Keratinocyte (primary cell): ENCODE measurements around the gene EXD3. TPM values are rescaled to one million over a fixed set of nuclear protein-coding genes. Genes with fewer than 3 reads are reported as not detected.

ENCODE experiments used
- DNase-seq: peaks from one replicate; pipeline ENCODE4 v3.0.0-alpha.2; 2011; ENCODE audit warnings: low read depth, missing footprints, low spot score
- FAIRE-seq: peaks from 2 replicates; lab custom pipeline; 2011; peaks lifted over from hg19 to GRCh38; lab: Jason Lieb, UNC
- H2AFZ ChIP-seq: 2 replicates; pipeline ENCODE4 v1.6.0; 2012; ENCODE audit warnings: low read length, control low read depth, inconsistent platforms; ENCODE audit not compliant: control insufficient read depth
- H3K27ac ChIP-seq: 2 replicates; pipeline ENCODE4 v1.5.1; 2011; ENCODE audit warnings: low read length; ENCODE audit not compliant: control insufficient read depth, insufficient read depth
- H3K27me3 ChIP-seq: 3 replicates; pipeline ENCODE4 v1.6.0; 2011; ENCODE audit warnings: low read length; ENCODE audit not compliant: control insufficient read depth, insufficient read depth; ENCODE audit errors: extremely low read depth
- H3K36me3 ChIP-seq, 2 experiments: 2 replicates in 1 of 2; 3 replicates in 1 of 2; pipeline ENCODE4 v1.5.1; 2011; ENCODE audit warnings: low read length in 2 of 2, mild to moderate bottlenecking in 1 of 2; ENCODE audit not compliant: control insufficient read depth in 2 of 2, insufficient read depth in 2 of 2; ENCODE audit errors: extremely low read depth in 1 of 2
- H3K4me1 ChIP-seq: 3 replicates; pipeline ENCODE4 v1.5.1; 2011; ENCODE audit warnings: low read length; ENCODE audit not compliant: control insufficient read depth, insufficient read depth; ENCODE audit errors: extremely low read depth
- H3K4me2 ChIP-seq: 3 replicates; pipeline ENCODE4 v1.6.0; 2011; ENCODE audit warnings: low read depth, low read length; ENCODE audit not compliant: control insufficient read depth, insufficient read depth; ENCODE audit errors: extremely low read depth
- H3K4me3 ChIP-seq, 3 experiments: fragments of 200-600 bp in 1 of 3; sonication (generic) in 1 of 3; 2 replicates in 2 of 3; 3 replicates in 1 of 3; pipeline ENCODE4 v1.5.1; 2011 to 2016; ENCODE audit warnings: low read length in 3 of 3, mild to moderate bottlenecking in 3 of 3, control low read depth in 2 of 3, inconsistent platforms in 1 of 3, low read depth in 1 of 3, mixed read lengths in 1 of 3, mixed run types in 1 of 3, moderate library complexity in 1 of 3; ENCODE audit not compliant: control insufficient read depth in 2 of 3, insufficient read depth in 2 of 3; ENCODE audit errors: extremely low read depth in 1 of 3
- H3K79me2 ChIP-seq: 2 replicates; pipeline ENCODE4 v1.6.0; 2012; ENCODE audit warnings: low read length; ENCODE audit not compliant: control insufficient read depth, insufficient read depth
- H3K9ac ChIP-seq: 3 replicates; pipeline ENCODE4 v1.6.0; 2011; ENCODE audit warnings: low read length; ENCODE audit not compliant: control insufficient read depth, insufficient read depth; ENCODE audit errors: extremely low read depth
- H3K9me1 ChIP-seq: 3 replicates; pipeline ENCODE4 v1.6.0; 2011; ENCODE audit warnings: low read length; ENCODE audit not compliant: control insufficient read depth, insufficient read depth; ENCODE audit errors: extremely low read depth
- H3K9me3 ChIP-seq: 2 replicates; pipeline ENCODE4 v1.5.1; 2012; ENCODE audit warnings: low read depth, low read length; ENCODE audit not compliant: control insufficient read depth
- H4K20me1 ChIP-seq: 3 replicates; pipeline ENCODE4 v1.6.0; 2011; ENCODE audit warnings: low read length; ENCODE audit not compliant: control insufficient read depth, insufficient read depth; ENCODE audit errors: extremely low read depth
- CTCF ChIP-seq, 3 experiments: IDR thresholded peaks in 1 of 3; conservative IDR thresholded peaks in 1 of 3; optimal IDR thresholded peaks in 1 of 3; 2 replicates in 2 of 3; 3 replicates in 1 of 3; pipeline versions ENCODE3 to v1.5.1; 2011; ENCODE audit warnings: low read length in 3 of 3, mild to moderate bottlenecking in 3 of 3, moderate library complexity in 2 of 3, control low read depth in 1 of 3, inconsistent platforms in 1 of 3; ENCODE audit not compliant: insufficient read depth in 2 of 3; ENCODE audit errors: extremely low read depth in 1 of 3
- EZH2 ChIP-seq: IDR thresholded peaks from one replicate; pipeline ENCODE4 v1.6.1; 2012; ENCODE audit warnings: inconsistent platforms, mild to moderate bottlenecking, low read length, moderate library complexity
- dilution Hi-C: fragments of 300-500 bp; cut with MboI; formaldehyde crosslinking; loops from one replicate; pipeline ENCODE4 v1.7.0; 2020; ENCODE audit warnings: low sequenced_read_pairs; ENCODE audit not compliant: extremely low pct_ligation_motif_present
- polyA plus RNA-seq, 5 experiments: library from polyadenylated mRNA; depleted of rRNA in 3 of 5; stranded (reverse) in 3 of 5; stranded (forward) in 1 of 5; unstranded in 1 of 5; fragments of >200 nt; gene quantifications; 1 replicate in 1 of 5; 2 replicates in 3 of 5; 3 replicates in 1 of 5; pipeline versions ENCODE4 v1.2.1 to v1.2.3, GENCODE V29; 2011 to 2012; ENCODE audit warnings: missing spikeins in 2 of 5, low read depth in 1 of 5, low replicate concordance in 1 of 5

Gene EXD3
- polyA plus RNA-seq, 1 donor (not counting 4 experiments of a cell fraction or from before 2014, with no cell fraction given): 1.5 TPM

GRCh38 chr9:137448602-137448962 is 25.6 kb upstream of the EXD3 start:
- Histone ChIP-seq H3K36me3 (peaks cover 8 to 14% of the 10 kb centered on the region in 2 experiments), H3K27me3 (no peaks in the 10 kb centered on the region), H4K20me1 (peaks cover 5% of the 10 kb centered on the region), H3K4me2 (no peak overlapping the region), H3K9me3 (no peaks in the 10 kb centered on the region), H3K9ac (no peak overlapping the region), H3K4me1 (peaks cover 13% of the 10 kb centered on the region), H3K9me1 (no peaks in the 10 kb centered on the region), H3K79me2 (no peaks in the 10 kb centered on the region), H3K4me3 (no peak overlapping the region), H2AFZ (no peak overlapping the region), H3K27ac (no peak overlapping the region)
- TF ChIP-seq CTCF (optimal IDR thresholded peaks at IDR 0.05 in 1 of 3, IDR thresholded peaks at IDR 0.05 in 1 of 3, conservative IDR thresholded peaks at IDR 0.05 in 1 of 3; ENCODE audit: extremely low read depth in 1 of 3, insufficient read depth in 2 of 3, low read length in 3 of 3) (no peak), EZH2 (no peak)
- DNase-seq (no peak), FAIRE-seq (no peak)
- dilution Hi-C loops: no loop called here

DNA sequence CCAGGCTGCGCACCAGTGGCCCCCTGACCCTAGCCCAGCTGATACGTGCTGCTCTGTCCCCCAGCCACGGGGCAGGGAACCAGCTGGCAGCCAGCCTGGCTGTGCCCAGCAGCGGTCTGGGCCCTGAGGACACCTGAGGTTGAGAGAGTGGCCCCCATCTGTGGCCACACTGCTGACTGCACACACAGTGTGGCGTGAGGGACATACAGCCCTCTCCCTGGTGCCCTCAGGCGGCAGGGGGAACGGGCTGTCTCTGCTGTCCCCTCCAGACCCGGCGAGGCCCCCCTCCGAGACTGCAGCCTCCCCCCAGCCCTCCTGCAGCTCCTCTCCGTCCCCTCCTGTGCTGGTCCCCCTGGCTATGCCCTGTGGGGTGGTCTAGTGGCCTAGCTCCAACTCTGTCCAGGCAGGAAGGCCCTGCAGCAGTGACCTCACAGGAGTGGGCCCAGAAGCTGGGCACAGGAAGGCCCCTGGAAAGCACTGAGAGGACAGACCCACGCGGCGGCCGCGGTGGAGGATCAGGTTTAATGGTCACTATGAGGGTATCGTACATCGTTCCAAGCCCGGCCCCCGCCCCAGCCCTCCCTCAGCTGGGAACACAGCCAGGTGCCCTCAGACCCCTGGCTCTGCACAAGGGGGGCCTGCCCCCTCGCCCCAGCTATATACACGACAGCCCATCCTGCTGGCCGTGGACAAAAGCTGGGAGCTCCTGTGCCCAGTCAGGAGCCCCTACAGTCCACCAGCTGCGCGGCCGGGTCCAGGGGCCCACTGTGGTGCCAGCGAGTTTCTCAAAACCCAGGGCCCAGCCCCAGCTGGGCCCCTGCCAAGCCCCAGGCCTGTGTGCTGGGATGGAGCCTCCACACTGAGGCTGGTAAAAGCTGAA is 25.0 kb upstream of the EXD3 start:
- Histone ChIP-seq H3K79me2 (no peaks in the 10 kb centered on the region), H3K9me1 (no peaks in the 10 kb centered on the region), H4K20me1 (peaks cover 5% of the 10 kb centered on the region), H3K9me3 (no peaks in the 10 kb centered on the region), H3K36me3 (peaks cover 8 to 14% of the 10 kb centered on the region in 2 experiments), H3K9ac (no peak overlapping the region), H3K4me3 (no peak overlapping the region), H3K27me3 (no peaks in the 10 kb centered on the region), H3K4me1 (peaks cover 12% of the 10 kb centered on the region), H2AFZ (no peak overlapping the region), H3K27ac (no peak overlapping the region), H3K4me2 (no peak overlapping the region)
- DNase-seq (no peak), FAIRE-seq (no peak)
- dilution Hi-C loops: no loop called here
- TF ChIP-seq CTCF (optimal IDR thresholded peaks at IDR 0.05 in 1 of 3, IDR thresholded peaks at IDR 0.05 in 1 of 3, conservative IDR thresholded peaks at IDR 0.05 in 1 of 3; ENCODE audit: extremely low read depth in 1 of 3, insufficient read depth in 2 of 3, low read length in 3 of 3) (no peak), EZH2 (no peak)
